ENCODE data around the gene PTPN12.
"Not testable (repeated sequence)": the region's sequence is repeated elsewhere in the genome, so short reads cannot be mapped to it uniquely, and the experiment has no call there.

The PTPN12 gene

GRCh38 chr7:77538281-77539212, 1.5 kb downstream of the PTPN12 start:
- DNase-seq = no peak

DNA sequence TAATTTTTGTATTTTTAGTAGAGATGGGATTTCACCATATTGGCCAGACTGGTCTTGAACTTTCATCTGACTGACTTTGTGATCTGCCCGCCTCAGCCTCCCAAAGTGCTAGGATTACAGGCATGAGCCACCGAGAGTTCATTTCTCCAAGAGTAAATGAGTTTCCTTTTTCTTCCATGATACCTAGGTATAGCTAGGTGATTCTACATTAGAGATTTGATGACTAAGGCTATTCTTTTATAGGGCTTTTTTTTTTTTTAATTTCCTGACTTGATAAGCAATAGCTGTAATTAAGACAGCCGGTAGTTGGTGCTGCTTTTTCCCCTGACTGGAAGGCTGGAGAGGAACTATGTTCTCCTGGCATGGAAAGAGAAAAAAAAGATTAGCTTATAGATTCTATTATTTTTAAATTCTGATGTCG, 3.3 kb downstream of the PTPN12 start:
- DNase-seq = no peak

GRCh38 chr7:77540993-77541392, 3.9 kb downstream of the PTPN12 start:
- DNase-seq = not testable (repeated sequence)

- DNase-seq = no peak
Measured at GRCh38 chr7:77542409-77542808, 5.3 kb downstream of the PTPN12 start.

- no peak for DNase-seq
Measured at GRCh38 chr7:77542895-77543294, 5.8 kb downstream of the PTPN12 start.

DNA sequence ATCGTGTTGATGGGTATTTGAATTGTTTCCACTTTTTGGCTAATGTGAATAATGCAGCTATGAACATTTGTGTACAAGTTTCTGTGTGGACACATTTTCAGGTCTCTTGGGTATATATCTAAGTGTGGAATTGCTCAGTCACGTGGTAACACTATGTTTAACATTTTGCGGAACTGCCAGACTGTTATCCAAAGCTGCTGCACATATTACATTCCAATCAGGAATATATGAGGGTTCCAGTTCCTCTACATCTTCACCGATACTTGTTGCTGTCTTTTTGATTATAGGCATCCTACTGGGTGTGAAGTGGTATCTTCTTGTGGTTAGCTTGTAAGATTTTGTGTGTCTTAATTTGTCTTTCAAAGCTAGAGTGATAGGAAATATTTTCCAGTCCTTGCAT, 6.8 kb downstream of the PTPN12 start:
- no peak for DNase-seq

GRCh38 chr7:77544518-77544917, 7.4 kb downstream of the PTPN12 start:
- no peak for DNase-seq

GRCh38 chr7:77548206-77548605, 11.1 kb downstream of the PTPN12 start:
- DNase-seq = no peak

DNA sequence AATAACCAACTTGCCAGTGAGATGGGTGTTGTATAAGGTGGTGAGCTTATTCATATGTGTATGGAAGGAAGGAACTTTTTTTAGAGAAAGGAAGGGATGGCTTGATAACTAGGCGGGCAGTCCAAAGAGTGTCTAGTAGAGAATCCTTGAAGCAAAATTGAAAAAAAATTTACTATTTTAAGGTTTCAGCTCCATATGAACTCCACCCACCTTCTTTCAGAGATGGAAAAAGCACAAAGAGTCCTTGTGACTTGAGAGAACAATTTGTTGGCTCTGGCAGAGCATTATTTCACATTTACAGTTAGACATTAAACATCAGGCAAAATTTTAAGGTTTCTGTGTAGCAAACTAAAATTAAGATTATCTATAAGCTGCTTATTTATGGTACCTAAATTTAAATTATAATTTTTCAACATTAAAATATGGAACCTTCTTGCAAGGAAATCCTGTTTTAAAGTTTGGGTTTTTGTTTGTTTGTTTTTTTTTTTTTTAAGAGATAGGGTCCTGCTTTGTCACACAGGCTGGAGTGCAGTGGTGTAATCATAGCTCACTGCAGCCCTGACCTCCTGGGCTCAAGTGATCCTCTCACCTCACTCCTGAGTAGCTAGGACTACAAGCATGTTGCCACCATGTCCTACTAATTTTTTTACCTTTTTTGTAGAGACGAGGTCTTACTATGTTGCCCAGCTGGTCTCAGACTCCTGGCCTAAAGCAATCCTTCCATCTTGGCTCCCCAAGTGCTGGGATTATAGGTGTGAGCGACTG, 12.2 kb downstream of the PTPN12 start:
- DNase-seq = no peak

DNA sequence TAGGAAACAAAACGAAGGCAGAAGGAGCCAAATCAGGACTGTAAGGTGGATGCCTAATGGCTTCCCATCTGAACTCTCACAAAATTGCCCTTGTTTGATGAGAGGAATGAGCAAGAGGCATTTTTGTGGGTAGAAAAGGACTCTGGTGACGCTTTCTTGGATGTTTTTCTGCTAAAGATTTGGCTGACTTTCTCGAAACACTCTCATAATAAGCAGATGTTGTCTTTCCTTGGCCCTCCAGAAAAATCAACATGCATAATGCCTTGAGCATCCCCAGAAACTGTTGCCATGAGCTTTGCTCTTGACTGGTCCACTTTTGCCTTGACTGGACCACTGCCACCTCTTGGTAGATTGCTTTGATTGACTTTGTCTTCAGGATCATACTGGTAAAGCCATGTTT, 13.5 kb downstream of the PTPN12 start:
- DNase-seq = no peak

DNA sequence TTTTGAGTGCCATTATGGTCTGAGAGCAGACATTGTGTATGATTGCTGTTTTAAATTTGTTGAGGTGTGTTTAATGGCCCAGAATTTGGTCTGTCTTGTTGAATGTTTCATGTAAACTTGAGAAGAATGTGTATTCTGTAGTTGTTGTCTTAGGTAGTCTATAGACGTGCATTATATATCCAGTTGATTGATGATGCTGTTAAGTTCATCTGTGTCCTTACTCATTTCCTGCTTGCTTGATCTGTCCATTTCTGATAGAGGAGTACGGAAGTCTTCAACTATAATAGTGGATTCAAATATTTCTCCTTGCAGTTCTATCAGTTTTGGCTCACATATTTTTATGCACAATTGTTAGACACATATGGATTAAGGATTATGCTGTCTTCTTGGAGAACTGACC, 16.0 kb downstream of the PTPN12 start:
- no peak for DNase-seq

DNA sequence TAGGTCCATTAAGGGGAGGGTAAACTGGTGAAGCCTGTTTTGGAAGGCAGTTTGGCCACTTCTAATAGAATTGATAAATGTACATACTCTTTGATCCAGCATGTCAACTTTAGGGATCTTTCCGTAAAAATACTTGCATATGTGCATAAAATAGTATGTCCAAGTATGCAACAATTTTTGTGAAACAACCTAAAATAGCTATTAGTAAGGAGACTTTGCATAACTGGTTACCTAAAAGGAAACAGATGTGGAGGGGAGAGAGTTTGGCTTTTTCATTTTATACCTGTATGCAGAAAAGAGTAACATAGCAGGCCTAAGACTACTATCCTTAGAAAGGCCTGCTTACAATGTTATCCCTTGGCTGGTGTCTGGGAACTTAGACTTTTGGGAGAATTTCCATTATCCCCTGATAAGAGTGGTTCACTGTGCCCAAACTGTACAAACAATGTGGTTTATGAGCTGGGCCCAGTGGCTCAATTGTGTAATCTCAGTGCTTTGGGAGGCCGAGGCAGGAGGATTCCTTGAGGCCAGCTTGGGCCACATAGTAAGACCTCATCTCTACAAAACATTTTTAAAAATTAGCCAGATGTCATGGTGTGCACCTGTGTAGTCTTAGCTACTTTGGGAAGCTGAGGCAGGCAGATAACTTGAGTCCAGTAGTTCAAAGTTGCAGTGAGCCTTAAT, 21.3 kb downstream of the PTPN12 start:
- DNase-seq = no peak

DNA sequence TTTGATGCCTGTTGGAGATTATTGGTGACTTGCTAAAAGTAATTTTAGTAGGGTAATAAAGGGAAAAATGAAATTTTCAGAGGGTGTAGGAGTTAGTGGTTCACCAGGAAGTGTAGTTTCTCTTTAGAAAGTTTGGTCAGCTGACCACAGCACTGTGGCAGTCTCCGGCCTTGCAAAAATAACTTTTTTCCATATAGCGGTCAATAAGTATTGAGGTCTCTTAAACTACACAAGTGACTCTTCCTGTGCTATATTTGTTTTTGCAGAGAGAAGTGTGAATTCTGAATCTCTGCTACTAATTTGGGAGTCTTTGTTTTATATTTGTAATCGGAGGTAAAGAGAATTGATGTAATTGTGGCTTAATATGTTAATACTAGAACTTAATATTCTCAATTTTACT, 24.3 kb downstream of the PTPN12 start:
- no peak for DNase-seq

DNA sequence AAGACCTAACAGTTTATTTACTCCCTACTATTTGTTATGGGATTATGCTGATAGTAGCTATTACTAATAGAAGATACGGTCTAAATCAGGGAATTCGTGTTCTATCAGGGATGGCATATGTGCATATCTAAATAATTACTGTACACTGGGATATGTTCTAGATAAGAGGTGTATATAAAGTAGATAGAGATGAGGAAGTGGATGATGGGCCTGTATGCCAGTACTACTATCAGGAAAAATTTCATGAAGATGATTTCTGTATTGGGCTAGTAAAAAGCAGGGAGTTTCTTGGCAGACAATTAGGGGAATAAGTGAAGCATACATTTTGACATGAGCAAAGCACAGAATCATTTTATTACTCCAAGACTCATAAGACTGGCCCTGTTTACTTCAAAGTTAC, 26.2 kb downstream of the PTPN12 start:
- no peak for DNase-seq

DNA sequence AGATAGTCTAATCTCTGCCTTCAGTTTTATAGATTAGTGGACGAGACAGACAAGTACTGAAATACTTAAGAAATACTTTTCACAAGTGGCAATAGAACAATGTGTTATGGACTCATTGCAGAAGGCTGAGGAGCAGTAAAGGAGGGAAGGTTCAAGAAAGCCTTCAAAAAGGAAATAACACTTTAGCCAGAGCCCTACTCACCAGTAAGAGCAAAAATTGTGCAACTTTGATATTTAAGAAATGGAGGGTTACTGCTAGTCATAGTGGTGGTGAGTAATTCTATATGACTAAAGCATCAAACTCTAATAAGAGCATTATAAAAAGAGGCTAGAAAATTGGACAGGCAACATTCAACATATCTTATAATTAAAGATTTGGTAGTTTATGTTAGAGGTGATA, 28.8 kb downstream of the PTPN12 start:
- no peak for DNase-seq

DNA sequence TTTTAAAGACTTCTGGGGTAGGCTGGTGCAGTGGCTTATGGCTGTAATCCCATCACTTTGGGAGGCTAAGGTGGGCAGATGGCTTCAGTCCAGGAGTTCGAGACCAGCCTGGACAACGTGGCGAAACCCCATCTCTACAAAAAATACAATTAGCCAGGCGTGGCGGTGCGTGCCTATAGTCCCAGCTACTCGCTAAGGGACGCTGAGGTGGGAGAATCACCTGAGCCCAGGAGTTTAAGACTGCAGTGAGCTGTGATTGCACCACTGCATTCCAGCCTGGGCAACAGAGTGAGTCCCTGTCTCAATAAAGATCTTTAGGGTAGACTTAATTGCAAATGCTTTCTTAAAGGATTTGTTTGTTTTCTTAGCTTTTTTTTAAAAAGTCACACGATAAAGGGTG, 29.3 kb downstream of the PTPN12 start:
- DNase-seq = no peak

DNA sequence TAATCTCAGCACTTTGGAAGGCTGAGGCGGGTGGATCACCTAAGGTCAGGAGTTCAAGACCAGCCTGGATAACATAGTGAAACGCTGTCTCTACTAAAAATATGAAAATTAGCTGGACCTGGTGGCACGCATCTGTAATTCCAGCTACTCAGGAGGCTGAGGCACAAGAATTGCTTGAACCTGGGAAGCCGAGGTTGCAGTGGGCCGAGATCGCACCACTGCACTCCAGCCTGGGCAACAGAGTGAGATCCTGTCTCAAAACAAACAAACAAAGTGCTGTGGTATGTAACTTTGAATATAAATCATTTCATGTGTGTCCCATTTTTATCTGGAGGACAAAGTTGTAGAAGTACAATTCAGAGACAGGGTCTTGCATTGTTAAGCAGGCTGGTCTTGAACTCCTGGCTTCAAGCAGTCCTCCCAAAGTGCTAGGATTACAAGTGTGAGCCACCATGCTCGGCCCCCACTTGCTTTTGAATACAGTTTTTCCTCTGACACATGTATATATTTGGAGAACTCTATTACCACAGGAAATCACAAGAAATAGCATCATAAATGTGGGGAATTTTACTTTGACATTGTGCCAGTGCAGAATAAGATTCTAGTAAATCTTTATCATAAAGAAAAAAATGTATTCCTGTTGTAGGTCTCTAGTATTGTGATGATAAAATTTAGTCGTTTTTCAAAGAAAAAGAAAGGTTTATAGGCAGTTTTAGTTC, 32.6 kb downstream of the PTPN12 start:
- DNase-seq = no peak

DNA sequence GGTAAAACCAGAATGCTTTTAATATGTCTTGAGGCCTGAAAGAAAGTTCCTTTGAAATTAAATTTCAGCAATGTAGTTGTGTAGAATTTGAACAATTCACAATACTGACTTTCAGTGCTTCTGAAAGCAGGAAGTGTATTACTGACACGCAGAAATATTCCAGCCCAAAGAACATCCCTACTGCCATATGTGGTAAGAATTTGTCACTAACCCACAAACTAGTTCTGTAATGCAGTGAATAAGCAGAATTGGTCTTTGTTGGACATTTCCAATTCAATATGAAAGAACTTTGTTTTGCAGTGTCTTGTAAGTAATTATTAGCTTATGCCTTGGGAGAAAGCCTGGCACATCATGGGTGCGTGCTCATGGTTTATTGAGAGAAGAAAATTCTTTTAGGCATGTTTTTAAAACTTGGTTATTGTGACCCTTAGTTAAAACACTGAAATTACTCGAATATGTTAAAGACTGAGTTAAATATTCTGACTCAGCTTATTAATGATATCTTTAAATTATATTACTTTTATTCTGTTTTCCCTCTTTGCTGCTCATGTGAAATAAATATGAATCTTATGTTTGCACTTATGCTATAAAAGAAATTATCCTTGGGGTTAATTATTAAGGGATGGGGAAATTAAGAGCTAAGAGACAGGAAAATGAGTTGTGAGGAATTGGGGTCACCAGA, 33.4 kb downstream of the PTPN12 start:
- DNase-seq = no peak

GRCh38 chr7:77571801-77572200, 34.7 kb downstream of the PTPN12 start:
- DNase-seq = no peak

DNA sequence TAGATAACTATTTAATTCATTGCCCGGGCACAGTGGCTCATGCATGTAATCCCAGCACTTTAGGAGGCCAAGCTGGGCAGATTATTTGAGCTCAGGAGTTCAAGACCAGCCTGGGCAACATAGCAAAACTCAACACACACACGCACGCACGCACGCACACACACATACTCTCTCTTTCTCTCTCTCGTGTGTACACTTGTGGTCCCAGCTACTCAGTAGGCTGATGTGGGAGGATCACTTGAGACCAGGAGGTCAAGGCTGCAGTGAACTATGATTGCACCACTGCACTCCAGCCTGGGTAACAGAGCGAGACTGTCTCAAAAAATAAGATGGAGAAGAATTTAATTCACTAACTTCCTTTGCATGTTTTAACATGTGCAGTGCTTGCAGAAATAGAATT, 38.1 kb downstream of the PTPN12 start:
- no peak for DNase-seq

GRCh38 chr7:77576856-77577255, 39.8 kb downstream of the PTPN12 start:
- no peak for DNase-seq

DNA sequence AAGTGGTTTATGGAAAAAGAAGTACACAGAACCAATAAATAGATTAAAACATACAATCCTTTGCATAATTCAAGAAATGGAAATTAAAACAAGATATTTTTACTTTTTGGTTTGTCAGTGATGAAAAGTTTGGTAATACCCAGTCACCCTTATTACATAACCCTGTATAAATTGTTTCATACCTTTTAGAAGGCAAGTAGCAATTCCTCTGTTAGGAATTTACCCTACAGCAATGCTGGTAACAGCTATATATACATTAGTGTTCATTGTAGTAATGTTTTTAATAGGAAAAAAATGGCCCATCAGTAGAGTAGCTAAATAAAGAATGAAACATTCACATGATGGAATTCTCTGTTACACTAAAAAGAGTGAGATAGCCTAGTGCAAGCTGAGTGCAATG, 42.7 kb downstream of the PTPN12 start:
- DNase-seq = no peak
